Measurements from ENCODE around the gene IRF1.
A peak's percentile ranks its signal among the peaks of the same experiment; 100 is the strongest.
"Not testable (repeated sequence)": the region's sequence is repeated elsewhere in the genome, so short reads cannot be mapped to it uniquely, and the experiment has no call there.

IRF1 gene

GRCh38 chr5:132484876-132485640 is 5.5 kb downstream of the IRF1 start:
- peaks cover 30% of the 10 kb centered on the region for H3K36me3 Mint-ChIP-seq
- H3K4me1 Mint-ChIP-seq (ENCODE audit: low read depth) = peaks cover 58% of the 10 kb centered on the region
- not testable (repeated sequence) for H3K27me3 Mint-ChIP-seq; H3K9me3 Mint-ChIP-seq (ENCODE audit: low read depth)
- peak overlapping the region; percentile 97 for H3K27ac Mint-ChIP-seq
- H3K4me3 Mint-ChIP-seq = peak overlapping the region; percentile 97

- peak overlapping the region; percentile 97 for H3K4me3 Mint-ChIP-seq
- peak overlapping the region; percentile 97 for H3K27ac Mint-ChIP-seq
- peaks cover 30% of the 10 kb centered on the region for H3K36me3 Mint-ChIP-seq
- no peaks in the 10 kb centered on the region for H3K27me3 Mint-ChIP-seq
- H3K4me1 Mint-ChIP-seq (ENCODE audit: low read depth) = peaks cover 62% of the 10 kb centered on the region
- no peaks in the 10 kb centered on the region for H3K9me3 Mint-ChIP-seq (ENCODE audit: low read depth)
Observed at GRCh38 chr5:132484391-132484725, 6.2 kb downstream of the IRF1 start.

DNA sequence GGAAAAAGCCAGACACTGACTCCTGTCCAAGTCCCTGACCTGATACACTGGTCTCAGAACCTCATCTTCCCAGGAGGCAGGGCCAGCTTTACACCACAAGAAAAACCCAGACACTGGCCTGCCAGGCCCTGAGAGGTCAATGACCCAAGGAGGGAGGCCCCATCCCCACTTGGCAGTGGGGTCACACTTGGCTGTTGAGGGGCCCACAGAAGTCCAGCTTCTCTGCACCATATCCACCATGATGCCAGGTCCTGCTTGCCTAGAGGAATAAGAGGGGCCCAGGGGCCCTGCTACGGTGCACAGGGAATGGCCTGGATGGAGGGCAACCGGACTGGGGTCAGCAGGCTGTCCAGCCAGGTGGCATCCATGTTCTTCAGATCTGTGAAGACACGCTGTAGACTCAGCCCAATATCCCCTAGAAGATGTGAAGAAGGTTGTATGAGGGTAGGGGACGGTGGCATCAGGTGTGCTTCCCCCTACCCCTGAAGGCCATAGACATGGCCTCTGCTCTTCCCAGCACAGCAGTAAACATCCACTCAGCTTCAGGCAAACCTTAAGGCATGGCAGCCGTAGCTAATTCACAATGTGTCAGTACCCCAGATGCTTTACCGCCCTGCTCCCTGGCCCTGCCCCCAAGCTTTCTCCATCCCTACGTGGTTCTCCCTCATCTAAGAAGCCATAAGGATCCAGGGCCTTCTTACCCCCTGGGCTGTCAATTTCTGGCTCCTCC is 6.7 kb downstream of the IRF1 start:
- H3K36me3 Mint-ChIP-seq = peaks cover 27% of the 10 kb centered on the region
- peaks cover 63% of the 10 kb centered on the region for H3K4me1 Mint-ChIP-seq (ENCODE audit: low read depth)
- H3K4me3 Mint-ChIP-seq = peak overlapping the region; percentile 97
- H3K9me3 Mint-ChIP-seq (ENCODE audit: low read depth) = no peaks in the 10 kb centered on the region
- H3K27ac Mint-ChIP-seq = peak overlapping the region; percentile 97
- no peaks in the 10 kb centered on the region for H3K27me3 Mint-ChIP-seq

DNA sequence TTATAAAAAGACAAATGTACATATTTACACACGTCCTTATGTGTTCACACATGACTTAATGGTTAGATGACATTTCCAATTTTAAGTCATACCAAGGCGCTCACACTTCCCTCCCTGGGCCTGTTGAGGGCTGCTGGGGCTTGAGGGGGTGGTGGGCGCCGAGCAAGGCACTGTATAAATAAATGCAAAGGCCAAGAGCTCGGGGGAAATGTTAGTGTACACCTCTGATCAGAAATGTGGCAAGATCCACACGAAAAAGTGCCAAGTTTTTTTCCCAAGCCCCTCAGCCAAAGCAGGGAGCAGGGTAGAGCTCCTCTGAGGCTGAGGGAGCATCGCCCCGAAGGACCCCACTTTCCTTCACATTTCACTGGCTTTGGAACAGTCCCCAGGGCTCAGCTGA is 7.5 kb downstream of the IRF1 start:
- Mint-ChIP-seq H3K4me3 (peak overlapping the region; percentile 38), H3K9me3 (ENCODE audit: low read depth) (no peaks in the 10 kb centered on the region), H3K27me3 (no peaks in the 10 kb centered on the region), H3K27ac (peak overlapping the region; percentile 97), H3K36me3 (peaks cover 24% of the 10 kb centered on the region), H3K4me1 (ENCODE audit: low read depth) (peaks cover 67% of the 10 kb centered on the region)

DNA sequence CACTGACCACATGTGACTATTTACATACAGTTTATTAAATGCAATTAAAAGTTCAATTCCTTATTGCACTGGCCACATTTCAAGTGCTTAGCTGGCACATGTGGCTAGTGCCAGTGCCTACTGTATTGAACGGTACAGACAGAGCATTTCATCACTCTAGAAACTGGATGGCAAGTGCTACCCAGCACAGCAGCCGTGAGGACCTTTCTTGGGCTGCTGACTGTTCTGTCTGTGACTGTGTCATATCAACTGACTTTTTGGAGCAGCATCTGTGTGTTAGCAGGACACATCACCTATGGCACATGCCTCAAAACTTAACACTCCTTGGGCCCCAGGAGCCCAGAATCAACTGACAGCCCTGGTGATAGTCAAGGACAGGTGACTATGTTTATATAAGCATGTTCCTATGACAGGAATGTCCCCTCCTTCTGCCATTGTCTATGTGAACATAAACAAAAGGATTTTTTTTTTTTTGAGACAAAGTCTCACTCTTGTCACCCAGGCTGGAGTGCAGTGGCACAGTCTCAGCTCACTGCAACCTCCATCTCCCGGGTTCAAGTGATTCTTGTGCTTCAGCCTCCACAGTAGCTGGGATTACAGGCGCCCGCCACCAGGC is 8.9 kb downstream of the IRF1 start:
- Mint-ChIP-seq H3K27ac (peak overlapping the region; percentile 93), H3K9me3 (ENCODE audit: low read depth) (no peaks in the 10 kb centered on the region), H3K4me3 (peak overlapping the region; percentile 49), H3K4me1 (ENCODE audit: low read depth) (peaks cover 70% of the 10 kb centered on the region), H3K36me3 (peaks cover 17% of the 10 kb centered on the region), H3K27me3 (no peaks in the 10 kb centered on the region)

DNA sequence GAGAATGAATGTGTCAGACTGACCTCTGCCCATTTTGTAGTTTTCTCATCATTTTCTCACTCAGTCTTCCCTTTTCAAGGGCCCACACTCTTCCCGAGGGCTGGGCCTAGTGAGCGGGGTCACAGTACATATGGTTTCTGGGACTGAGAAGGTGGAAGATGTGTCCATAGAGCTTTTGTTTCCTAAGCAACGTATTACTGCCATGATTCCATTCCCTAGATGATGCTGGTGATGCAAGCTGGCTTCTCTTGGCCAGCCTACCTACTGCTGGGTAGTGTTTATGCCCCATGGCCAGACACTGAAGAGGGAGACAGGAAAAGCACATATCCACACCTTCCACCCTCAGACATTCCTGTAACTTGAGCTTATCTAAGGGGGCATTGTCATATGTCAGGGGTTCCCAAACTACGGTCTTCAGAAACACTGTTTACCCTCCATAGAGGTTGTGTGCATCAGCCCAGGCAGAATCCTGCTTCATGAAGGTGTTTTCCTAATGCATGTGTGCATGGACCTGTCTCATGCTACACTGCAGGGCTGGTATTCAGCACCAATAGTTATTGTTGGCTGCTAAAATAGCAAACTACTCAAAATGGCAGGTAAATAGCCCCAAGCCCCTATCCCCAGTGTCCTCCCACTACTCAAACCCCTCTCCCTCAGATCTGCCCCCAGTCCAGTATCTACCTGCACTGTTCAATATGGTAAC is 9.5 kb downstream of the IRF1 start:
- Mint-ChIP-seq H3K27ac (peak overlapping the region; percentile 93), H3K9me3 (ENCODE audit: low read depth) (no peaks in the 10 kb centered on the region), H3K4me3 (peak overlapping the region; percentile 49), H3K4me1 (ENCODE audit: low read depth) (peaks cover 67% of the 10 kb centered on the region), H3K27me3 (no peaks in the 10 kb centered on the region), H3K36me3 (peaks cover 14% of the 10 kb centered on the region)

GRCh38 chr5:132480546-132480892 is 10.1 kb downstream of the IRF1 start:
- Mint-ChIP-seq H3K27me3 (no peaks in the 10 kb centered on the region), H3K4me3 (no peak overlapping the region), H3K9me3 (ENCODE audit: low read depth) (no peaks in the 10 kb centered on the region), H3K4me1 (ENCODE audit: low read depth) (peaks cover 67% of the 10 kb centered on the region), H3K36me3 (peaks cover 11% of the 10 kb centered on the region), H3K27ac (peak overlapping the region; percentile 93)

- no peak overlapping the region for H3K4me3 Mint-ChIP-seq
- H3K27me3 Mint-ChIP-seq = no peaks in the 10 kb centered on the region
- peak overlapping the region; percentile 77 for H3K27ac Mint-ChIP-seq
- peaks cover 9% of the 10 kb centered on the region for H3K36me3 Mint-ChIP-seq
- H3K4me1 Mint-ChIP-seq (ENCODE audit: low read depth) = peaks cover 63% of the 10 kb centered on the region
- no peaks in the 10 kb centered on the region for H3K9me3 Mint-ChIP-seq (ENCODE audit: low read depth)
Observed at GRCh38 chr5:132480042-132480441, 10.5 kb downstream of the IRF1 start.

GRCh38 chr5:132479111-132479951 is 11.2 kb downstream of the IRF1 start:
- Mint-ChIP-seq H3K4me1 (ENCODE audit: low read depth) (peaks cover 64% of the 10 kb centered on the region), H3K27ac (peak overlapping the region; percentile 77), H3K4me3 (no peak overlapping the region), H3K36me3 (peaks cover 7% of the 10 kb centered on the region), H3K27me3 (no peaks in the 10 kb centered on the region), H3K9me3 (ENCODE audit: low read depth) (no peaks in the 10 kb centered on the region)

- no peak overlapping the region for H3K4me3 Mint-ChIP-seq
- H3K36me3 Mint-ChIP-seq = peaks cover 2% of the 10 kb centered on the region
- H3K4me1 Mint-ChIP-seq (ENCODE audit: low read depth) = peaks cover 62% of the 10 kb centered on the region
- no peaks in the 10 kb centered on the region for H3K9me3 Mint-ChIP-seq (ENCODE audit: low read depth)
- peak overlapping the region; percentile 77 for H3K27ac Mint-ChIP-seq
- H3K27me3 Mint-ChIP-seq = no peaks in the 10 kb centered on the region
Observed at GRCh38 chr5:132478366-132478871, 12.2 kb downstream of the IRF1 start.

DNA sequence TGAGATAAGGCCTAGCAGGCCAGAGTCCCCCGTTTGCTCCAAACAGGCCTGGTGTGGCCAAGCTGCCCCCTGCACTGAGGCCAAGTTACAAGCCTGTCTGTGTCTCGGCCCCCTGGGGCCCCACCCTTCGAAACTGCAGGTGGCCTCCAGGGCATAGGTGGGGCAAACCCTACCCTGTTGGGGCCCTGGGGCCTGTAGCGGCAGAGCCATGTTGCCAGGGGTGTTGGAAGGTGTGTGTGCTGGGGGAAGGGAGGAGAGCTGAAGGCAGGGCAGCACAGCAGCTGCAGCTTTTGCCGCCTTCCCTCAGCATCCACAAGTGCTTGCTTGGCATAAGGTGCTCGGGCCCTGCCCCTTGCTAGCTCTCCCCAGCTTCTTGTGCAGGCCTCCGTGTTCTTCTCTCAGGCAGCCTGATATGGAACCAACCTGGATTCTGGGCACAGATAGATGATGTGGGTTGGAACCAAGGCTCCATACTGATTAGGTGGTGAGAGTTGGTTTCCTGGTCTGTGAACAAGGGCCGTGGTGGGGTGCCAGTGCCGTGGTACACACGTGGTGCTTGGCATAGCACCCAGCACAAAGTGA is 12.7 kb downstream of the IRF1 start:
- H3K27ac Mint-ChIP-seq = peak overlapping the region; percentile 77
- peaks cover 64% of the 10 kb centered on the region for H3K4me1 Mint-ChIP-seq (ENCODE audit: low read depth)
- no peak overlapping the region for H3K4me3 Mint-ChIP-seq
- H3K9me3 Mint-ChIP-seq (ENCODE audit: low read depth) = no peaks in the 10 kb centered on the region
- H3K27me3 Mint-ChIP-seq = no peaks in the 10 kb centered on the region
- H3K36me3 Mint-ChIP-seq = no peaks in the 10 kb centered on the region

GRCh38 chr5:132476876-132477781 is 13.4 kb downstream of the IRF1 start:
- Mint-ChIP-seq H3K27me3 (no peaks in the 10 kb centered on the region), H3K36me3 (no peaks in the 10 kb centered on the region), H3K4me1 (ENCODE audit: low read depth) (peaks cover 64% of the 10 kb centered on the region), H3K9me3 (ENCODE audit: low read depth) (no peaks in the 10 kb centered on the region), H3K27ac (peak overlapping the region; percentile 77), H3K4me3 (no peak overlapping the region)
